Kidney tubule cell (primary cell): ENCODE results near the gene ING4.

Experiments
- DNase-seq: peaks from one replicate; pipeline ENCODE4 v3.0.0-alpha.2; 2018; ENCODE audit warnings: low spot score

The ING4 gene

DNA sequence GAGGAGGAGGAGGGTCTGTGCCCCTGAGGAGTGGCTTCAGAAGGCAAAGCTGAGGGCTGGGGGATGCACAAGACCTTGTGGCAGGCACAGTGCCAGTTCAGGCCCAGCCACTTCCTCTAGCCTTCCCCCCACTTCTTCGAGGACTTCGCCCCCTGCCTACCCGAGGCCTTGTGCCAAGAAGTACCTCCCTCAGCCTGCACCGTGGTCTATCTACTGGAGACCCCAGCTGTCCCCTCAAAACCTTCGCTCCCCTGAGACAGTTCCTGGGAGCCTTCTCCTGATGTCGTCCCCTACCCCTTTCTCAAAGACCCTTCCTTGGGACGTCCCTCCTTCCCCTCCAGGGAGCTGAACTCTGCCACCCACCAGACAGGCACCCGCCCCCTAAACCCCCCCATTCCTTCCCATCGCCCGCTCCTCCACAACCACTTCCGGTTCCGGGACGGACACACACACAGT is 25.7 kb upstream of the ING4 start:
- peak; percentile 32 for DNase-seq

DNA sequence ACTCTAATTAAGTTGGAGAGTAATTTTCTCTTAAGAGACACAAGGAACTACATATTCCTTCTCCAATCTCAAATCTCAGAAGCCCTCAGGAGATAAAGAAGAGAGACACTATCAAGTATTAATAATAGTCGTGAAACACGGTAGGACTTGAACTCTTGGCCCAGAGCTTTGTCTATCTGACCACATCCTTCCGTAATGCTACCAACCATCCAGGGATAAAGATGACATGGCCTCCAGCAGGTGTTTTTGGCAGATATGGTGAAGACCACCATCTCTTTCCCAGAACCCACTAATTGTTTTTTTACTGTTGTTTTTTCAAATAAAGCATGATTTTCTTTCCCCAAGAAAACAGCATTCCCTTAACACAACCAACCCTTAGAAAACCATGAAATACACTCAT is 22.9 kb upstream of the ING4 start:
- DNase-seq = no peak

DNA sequence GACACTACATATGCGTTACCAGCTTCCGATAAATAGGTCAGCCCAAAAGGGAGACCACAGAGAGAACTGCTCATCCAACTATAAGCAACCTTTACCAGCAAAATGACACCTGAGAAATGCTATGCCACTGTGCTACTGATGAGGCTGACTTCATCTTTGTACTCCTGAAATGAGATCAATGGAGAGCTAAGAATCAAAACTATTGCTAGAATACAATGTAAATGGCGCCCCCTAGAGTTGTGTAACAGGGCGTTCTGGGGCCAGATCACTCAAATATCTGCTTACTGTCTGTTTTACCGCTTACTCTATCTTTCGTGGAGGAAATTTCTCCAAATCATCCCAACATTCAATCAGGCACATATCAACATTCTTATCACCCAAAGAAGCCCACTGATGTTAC is 21.7 kb upstream of the ING4 start:
- DNase-seq = peak; percentile 36

DNA sequence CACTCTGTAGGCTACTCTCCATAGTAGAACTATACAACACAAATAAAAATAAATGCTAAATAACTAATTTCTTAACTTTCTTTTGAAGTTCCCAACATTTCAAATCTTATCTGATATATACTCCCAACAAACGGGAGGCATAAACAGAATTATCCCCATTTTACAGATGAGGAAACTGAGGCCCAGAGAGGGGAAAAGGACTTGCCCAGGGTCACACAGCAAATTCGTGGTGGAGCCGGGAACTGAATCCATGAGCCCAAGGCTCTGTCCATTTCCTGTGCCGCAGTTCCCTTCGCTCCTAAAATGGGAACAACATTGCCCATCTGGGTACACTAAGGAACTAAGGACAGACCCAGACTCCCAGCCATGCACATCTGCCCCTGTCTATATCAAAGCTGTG is 14.0 kb upstream of the ING4 start:
- DNase-seq = no peak

DNA sequence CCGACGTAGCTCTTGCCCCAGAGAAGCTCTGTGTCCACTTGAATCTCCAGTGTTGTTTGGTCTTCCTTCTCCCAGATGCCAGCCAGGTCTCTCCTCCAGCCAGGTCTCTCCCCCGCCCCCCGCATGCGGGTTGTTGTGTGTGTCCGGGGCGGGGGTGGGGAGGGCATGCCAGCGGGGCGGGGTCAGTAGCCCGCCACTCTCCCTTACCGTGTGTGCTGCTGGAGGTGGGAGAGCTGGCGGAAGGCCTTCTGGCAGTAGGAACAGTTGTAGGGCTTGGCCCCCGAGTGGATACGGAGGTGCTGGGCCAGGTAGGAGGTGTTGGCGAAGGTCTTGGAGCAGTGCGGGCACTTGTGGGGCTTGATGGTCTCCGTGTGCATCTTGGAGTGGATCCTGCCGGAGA is 9.2 kb upstream of the ING4 start:
- no peak for DNase-seq

DNA sequence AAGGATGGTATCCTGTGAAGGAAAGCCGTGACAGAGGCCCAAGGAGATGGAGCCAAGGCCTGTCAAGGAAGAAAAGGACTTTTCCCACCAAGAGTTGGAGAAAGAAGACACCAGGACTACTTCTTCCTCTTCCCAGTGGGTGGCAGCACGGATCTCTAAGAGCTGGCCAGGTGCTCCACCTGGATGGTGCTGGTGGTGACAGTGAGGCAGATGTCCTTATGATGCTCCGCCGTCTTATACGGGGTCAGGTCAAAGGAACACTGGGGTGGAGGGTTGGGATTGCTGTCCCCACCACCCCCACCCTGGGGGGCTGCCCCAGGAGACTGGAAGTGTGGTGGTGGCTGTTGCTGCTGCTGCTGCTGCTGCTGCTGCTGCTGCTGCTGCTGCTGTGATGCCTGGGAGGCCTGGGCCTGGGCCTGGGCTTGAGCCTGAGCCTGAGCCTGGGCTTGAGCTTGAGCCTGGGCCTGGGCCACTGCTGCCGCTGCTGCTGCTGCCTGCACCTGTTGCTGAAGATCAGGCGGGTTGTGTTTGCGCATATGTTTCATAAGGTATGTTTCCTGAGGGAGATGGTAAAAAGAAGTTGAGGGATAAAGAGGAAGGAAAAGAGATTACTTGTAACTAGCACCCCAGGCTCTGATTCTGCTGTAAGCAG is 4.8 kb upstream of the ING4 start:
- peak; percentile 18 for DNase-seq

DNA sequence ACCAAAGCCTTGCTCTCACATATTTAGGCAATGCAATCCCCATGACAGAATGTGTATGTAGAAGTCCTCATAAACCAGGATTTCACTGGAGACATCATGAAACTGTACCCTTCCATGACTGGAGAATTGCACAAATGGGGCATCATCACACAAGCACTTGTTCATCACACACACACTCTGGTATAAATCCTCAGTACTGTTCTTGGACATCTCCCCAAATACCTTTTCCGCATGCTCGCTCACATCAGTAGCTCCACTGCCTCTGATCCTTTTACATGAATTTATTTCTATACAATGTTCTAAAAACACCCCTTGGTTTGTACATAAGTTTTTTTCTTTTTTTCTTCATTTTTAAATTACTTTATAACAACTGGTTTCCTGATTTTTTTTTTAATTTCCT is 3.3 kb upstream of the ING4 start:
- no peak for DNase-seq

DNA sequence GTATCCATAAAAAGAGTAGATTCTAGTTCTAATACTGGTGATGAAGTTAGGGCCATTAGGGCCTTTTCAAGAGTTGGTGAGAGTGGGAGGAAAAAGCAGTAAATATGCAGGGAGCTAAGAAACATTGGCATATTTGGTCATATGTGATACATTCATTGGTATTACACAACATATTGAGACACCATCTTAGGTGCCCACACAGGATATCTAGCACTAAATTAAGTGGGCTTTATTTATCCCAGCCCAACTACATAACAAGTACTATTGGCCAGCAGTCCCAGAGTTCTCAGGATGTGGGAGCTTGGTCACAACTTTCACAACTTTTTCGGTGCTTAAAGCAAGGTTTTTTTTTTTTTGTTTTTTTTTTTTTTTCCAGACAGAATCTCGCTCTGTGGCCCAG is 2.0 kb upstream of the ING4 start:
- no peak for DNase-seq

DNA sequence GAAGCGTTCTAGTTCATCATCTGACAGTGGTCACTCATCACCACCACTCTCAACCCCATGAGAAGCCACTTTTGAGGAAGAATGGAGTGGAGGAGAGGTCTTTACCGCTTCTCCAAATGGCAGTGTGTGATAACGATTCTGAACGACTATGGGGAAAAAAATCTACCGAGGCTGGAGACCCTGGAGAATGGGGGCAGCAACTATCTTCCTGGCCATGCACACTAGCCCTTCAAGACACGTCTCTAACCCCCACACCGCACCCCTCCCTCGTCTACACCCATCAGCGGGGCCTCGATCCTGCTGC is 365 bp downstream of the ING4 start:
- DNase-seq = no peak

DNA sequence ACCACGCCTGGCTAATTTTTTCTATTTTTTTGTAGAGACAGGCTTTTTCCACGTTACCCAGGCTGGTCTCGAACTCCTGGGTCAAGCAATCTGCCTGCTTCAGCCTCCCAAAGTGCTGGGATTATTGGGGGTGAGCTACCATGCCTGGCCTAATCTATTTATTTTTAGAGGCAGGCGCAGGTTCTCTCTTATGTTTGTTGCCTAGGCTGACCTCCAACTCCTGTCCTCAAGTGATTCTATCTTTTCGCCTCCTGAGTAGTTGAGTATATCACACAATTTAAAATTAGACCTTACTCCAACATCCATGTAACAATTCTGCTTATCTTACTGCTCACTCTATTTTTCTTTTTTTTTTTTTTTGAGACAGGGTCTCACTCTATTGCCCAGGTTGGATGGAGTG is 8.9 kb downstream of the ING4 start:
- no peak for DNase-seq

DNA sequence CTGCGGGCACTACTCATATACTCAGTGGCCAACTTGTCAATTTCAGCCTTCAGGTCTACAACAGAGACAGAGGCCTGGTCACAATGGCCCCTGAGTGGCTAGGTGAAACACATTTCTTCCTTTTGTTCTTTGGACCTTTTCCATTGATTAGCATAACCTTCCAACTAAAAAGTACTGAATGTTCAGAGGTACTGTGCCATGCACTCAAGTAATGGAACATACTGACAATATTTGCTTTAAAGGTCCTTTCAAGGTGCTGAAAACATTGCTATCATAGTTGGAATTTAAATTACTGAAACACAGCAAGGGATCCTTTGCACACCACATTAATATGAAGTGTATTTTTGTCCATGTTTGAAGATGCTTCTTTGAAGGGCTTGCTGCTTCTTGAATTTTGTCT is 9.6 kb downstream of the ING4 start:
- DNase-seq = no peak

DNA sequence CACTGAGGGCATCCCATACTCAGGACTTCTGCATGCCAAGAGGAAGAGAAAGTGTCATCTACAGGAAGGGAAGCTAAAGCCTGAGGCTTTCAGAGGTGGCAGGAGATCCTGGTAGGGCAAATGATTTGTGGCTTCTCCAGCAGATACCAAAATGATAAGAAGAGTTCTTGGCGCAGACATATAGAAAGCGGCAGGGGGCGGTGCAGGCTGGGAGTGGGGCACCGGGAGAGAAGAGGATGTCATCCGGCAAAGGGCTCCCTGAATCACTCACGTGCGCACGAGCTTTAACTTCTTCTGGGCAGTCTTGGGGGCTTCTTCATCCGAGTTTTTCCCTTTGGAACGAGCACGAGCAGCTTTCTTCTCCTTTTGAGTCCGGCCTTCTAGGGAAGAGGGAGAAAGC is 10.5 kb downstream of the ING4 start:
- no peak for DNase-seq

DNA sequence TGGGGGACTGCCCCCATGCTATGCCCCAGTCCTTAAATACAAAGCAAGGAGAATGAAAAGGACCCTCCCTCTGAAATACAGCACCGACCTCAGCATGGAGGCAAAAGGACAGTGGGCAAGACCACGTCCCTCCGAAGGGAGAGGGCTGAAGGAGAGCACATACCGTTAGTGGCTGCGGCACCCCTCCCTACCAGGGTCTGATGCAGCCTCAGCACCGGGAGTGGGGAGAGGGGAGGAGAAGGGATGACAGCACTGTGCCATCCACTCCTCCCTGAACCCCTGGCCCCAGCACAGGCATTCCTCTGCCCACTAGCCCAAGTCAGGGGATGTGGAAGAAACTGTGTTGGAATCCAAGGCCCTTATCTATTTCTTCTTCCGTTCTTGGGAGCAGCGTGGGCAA is 12.1 kb downstream of the ING4 start:
- DNase-seq = no peak

DNA sequence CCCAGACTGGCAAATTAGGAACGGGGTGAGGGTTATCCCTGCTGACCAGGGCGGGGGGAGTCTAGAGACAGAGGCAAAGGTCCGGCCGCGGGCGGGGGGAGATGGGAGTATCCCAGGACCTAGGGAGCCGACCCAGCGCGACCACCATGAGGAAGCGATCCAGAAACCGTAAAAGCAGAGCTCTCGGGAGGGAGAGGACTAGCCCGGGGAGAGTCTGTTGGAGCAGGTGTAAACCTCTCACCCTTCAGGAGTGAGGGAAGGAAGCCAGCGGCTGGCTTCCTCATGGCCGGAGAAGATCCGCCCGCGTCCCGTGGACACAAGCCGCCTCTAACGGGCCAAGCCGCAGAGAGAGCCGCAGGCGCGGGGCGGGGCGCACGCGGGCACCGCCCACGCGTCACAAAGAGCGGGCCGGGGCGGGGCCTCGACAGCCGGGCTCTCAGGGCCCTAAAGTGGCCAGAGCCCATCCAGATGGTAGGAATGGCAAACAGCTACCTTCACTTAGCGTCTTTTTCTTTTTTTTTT is 15.8 kb downstream of the ING4 start, which contains the start of gene ACRBP:
ACRBP (minus strand) TSS at position 350 of the 522 bp plus-strand sequence; CDS start at position 284, 66 bp downstream.
- peak; percentile 45 for DNase-seq

DNA sequence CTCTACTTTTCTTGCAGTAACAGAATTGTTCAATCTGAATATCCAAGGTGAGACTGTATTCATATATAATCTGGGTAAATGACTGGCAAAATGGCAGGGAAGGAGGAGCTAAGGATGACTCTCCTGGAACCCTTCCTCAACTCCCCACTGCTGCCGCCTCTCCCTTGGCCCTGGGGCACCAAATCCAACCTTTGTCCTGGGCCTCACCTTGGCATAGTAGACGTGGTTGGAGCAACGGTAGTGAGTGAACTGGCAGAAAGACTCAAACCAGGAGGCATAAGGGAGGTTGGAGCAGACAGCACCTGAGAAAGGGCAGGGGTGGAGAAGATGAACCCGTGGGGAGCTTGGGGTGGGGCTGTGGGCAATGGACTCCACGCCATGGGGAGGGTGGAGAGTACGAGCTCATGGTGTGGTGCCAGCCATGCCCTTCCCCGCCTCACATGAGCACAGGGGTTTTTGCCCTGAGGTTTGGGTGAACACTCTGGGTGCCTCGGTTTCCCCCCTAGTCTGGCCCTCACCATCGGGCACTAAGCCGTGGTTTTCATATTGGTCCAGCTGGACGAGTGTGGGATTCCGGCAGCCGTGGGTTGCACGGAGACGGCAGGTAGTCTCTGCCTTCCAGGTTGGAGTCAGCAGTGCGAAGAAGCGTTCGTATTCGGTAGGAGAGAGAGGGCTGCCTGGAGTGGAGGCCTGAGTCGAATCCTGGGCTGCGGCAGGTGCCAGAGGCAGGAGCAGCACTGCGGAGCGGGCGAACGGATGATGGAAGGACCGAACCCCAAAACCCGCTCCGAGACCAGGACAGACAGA is 16.4 kb downstream of the ING4 start:
- DNase-seq = no peak

DNA sequence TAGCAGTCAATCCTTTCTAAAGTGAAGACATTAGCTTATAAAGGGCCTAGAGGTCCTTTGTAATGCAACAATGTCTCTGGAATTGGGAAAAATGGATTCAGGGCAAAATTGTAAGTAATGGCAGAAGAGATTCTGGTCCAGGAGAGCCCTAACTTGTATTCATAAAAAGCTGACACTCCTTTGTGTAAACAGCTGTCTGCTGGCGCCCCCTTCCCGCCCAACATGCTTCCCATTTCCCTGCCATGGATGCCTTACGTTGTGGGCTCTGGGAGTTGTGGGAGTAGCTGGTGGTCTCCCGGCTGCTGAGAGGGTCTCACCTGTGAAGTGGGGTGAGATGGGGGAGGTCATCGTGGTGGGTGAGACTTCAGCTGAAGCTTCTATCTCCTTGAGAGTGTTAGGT is 18.0 kb downstream of the ING4 start:
- DNase-seq = no peak

DNA sequence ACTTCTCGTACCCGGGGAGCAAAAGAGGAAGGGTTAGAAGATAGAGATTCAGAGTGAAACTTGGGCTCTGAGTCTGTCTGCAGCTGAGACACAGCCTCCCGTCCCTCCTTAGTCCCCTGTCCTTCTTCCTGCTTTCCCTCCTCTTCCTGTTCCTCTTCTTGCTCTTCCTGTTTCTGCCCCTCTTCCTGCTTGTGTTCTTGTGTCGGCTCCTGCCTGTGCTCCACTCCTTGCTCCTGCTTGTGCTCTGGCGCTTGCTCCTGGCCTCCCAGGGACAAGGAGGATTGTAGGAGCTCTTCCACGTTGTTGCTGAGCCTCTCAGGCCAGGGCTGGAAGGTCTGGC is 18.7 kb downstream of the ING4 start:
- no peak for DNase-seq

DNA sequence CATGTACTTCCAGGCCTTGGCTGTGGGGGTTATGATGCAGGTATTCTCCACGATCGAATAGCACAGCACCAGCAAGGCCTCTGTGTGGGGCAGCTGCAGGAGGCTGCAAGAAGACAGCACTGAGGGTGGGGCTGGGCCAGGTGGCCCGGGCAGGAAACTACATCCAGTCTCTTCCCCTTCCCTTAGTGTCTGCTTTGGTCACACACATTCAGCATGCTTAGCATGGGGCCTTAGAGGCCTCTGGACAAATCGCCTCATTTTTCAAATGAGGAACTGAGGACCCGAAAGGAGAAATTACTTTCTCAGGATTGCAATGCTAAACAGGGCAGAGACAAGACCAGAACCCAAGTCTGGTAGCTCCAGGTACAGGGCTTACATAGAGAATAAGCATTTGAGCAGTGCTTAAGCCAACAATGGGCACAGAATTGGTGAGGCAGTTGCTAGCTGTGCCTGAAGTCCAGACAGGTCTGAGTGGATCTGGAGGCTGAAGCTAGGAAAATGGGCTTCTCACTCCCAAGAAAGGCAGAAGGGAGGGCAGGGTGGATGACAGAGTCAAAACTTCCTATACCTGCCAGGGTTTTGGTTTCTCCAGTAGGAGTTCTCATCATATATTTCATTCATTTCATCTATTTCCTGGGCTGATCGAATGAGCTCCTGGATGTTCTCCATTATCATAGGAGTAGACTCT is 19.2 kb downstream of the ING4 start:
- DNase-seq = no peak

DNA sequence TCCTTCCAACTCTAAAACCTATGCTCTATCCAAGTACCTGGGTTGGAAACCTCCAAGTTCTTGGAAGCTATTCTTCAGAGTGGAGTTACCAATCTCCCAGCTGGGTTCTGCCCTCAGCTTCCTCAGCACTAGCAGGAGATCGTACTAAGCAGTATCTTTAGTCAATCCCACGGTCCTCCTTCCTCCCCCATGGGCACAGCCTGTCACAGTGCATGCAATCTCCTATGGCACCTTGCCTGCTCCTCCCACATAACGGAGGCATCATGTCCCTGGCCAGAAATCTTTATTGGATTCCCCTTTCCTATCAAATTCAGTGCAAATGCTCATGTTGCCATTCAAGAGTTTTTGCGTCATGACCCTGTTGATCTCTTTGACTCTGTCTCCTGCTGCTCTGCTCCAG is 21.8 kb downstream of the ING4 start:
- no peak for DNase-seq

DNA sequence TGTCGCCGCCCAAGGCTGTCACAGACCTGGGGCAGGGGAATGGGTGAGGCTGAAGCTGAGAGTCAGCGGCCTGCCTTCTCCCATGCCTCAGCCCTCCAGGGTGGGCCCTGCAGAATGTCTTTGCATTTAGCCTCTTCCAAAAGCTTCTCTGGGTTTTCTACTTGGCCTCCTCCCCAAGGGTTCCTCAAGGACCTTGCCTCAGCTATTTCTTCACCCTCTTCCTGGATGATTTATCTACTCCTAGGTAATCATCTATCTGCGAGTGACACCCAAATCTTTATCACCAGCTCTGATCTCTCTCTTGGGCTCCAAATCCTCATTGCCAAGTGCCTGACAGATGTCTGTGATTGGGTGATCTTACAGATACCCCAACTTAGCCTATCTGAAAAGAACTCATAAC is 22.4 kb downstream of the ING4 start:
- no peak for DNase-seq

DNA sequence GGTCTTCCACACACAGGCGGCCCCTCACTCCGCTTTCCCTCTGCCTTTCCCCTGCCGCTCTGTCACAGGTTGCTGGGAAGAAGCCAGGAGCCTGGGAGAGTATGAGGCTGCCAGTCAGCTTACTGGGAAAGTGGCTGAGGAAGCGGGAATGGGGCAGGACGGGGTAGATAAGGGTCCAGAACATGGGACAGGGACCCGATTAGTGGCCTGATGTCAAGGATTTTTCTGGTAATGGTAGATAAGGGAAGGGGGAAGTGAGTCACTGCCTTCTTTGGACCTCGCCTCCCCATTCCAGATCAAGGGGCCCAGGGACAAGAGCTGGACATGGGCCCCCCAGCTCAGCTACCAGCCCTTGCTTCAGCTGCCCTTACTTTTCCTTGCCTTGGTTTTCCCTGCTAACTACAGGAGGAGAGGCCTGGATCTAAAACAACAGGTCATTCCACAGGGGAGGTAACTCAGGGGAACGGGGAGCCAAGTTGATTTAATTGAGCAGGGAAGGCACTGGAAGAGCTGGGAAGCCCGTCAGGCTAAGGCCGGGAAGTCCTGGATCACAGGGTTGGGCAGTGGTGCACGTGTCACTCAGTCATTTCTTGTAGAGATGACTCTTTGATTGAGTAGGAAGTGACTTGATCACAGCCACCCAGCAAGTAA is 23.6 kb downstream of the ING4 start:
- no peak for DNase-seq

DNA sequence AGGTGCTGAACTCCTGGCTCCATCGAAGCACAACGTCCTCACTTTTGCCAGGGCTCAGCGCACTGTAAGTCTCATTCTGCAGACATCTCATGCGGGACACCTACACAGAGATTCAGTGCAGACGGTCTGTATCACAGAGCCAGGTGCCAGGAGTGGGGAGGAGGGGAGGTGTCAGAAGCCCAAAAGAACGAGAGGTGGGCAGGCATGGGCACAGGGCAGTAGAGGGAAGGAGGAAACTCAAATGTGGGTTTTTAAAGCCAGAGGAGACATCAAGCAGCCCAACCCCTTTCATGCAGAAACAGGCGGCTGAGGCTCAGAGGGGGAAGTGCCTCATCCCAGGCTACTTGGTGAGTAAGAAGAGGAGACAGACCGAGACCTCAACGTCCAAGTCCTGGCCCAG is 24.6 kb downstream of the ING4 start:
- no peak for DNase-seq
